Pancreas (tissue), 10 donors: ENCODE results near the gene NF1. TPM values are rescaled to one million over a fixed set of nuclear protein-coding genes. Genes with fewer than 3 reads are reported as not detected.

Experiments
- ATAC-seq, 4 donors: fragments of 200-7000 bp; cut with Tn5 transposase; one replicate each; pipeline versions ENCODE4 v1.8.0 to v1.9.1; 2020; ENCODE audit warnings: mild to moderate bottlenecking in 4 of 4, moderate library complexity in 4 of 4
- DNase-seq, 6 donors: peaks; one replicate each; pipeline ENCODE4 v3.0.0-alpha.2; 2020
- FAIRE-seq: peaks from 2 replicates; lab custom pipeline; 2012; peaks lifted over from hg19 to GRCh38; lab: Jason Lieb, UNC
- H3K27ac ChIP-seq, 4 donors: fragments of 200-600 bp; sonication (generic); 1 replicate in 3 of 4; 2 replicates in 1 of 4; pipeline versions ENCODE4 v1.5.0 to v1.8.0; 2020
- H3K27me3 ChIP-seq, 4 donors: fragments of 200-600 bp; one replicate each; pipeline ENCODE4 v1.8.0; 2021
- H3K36me3 ChIP-seq, 3 donors: fragments of 200-600 bp; sonication (generic) in 1 of 3; one replicate each; pipeline versions ENCODE4 v1.5.0 to v1.8.0; 2020 to 2021
- H3K4me1 ChIP-seq, 3 donors: fragments of 200-600 bp; one replicate each; pipeline ENCODE4 v1.8.0; 2021
- H3K4me3 ChIP-seq, 4 donors: fragments of 200-600 bp; sonication (generic) in 2 of 4; one replicate each; pipeline versions ENCODE4 v1.5.0 to v1.8.0; 2020 to 2021
- H3K9me3 ChIP-seq, 4 donors: fragments of 200-600 bp; one replicate each; pipeline ENCODE4 v1.8.0; 2021
- CTCF ChIP-seq, 4 donors: fragments of 200-600 bp; sonication (generic) in 3 of 4; IDR thresholded peaks; one replicate each; pipeline versions ENCODE4 v1.5.0 to v1.8.0; 2021; ENCODE audit warnings: antibody characterized with exemption in 4 of 4
- WGBS, 2 donors: extraction: QIAGEN DNeasy Blood & Tissue Kit; methylation state at CpG; one replicate each; pipeline ENCODE4 v1.1.7; 2013; 5-methylcytosine and 5-hydroxymethylcytosine counted together
- intact Hi-C, 3 donors: fragments of 100-400 bp; cut with DNase I; formaldehyde crosslinking; loops; one replicate each; pipeline versions ENCODE4 v1.11.1 to v1.14.2; 2022
- polyA plus RNA-seq, 2 donors: library from polyadenylated mRNA; stranded (reverse); fragments of 200-250 nt; gene quantifications; one replicate each; pipeline ENCODE4 v1.2.3, GENCODE V29; 2013
- total RNA-seq, 6 donors: library from RNA; stranded (reverse); fragmentation: NEBNext Ultra II Directional in 4 of 6; extraction: Animal tissue kit (Norgen Biotek cat#: 25700) in 4 of 6; gene quantifications; one replicate each; pipeline versions ENCODE4 v1.2.1 to v1.2.4, GENCODE V29; 2021 to 2023
- donor health status: healthy with polysubstance abuse.
- donor health status: DM: no; HTN: no; CAD: no; lungs with moderate emphysema.
- donor health status: DM: no; HTN: no; CAD: no.
- donor health status: control.
- donor health status: control.
- donor health status: Bipolar disorder and iron deficiency.
- donor health status: DM: yes; HTN: yes; CAD: no.
- donor health status: DM: no; HTN: no; CAD: no.
- donor health status: DM: no; HTN: no; CAD: no.
- donor health status: DM: yes; HTN: yes; CAD: no.

NF1 gene
- total and polyA plus RNA-seq, 8 donors, result 6.6 to 38.4 (median 27.8) TPM

- Histone ChIP-seq H3K9me3 (no peaks in the 10 kb centered on the region), H3K4me3 (peak overlapping the region; percentile 68 to 84 (median 74)), H3K4me1 (peaks cover 0 to 4% (median 0%) of the 10 kb centered on the region in 3 donors), H3K36me3 (no peaks in the 10 kb centered on the region), H3K27ac (peak overlapping the region; percentile 75 to 92 (median 84)), H3K27me3 (no peaks in the 10 kb centered on the region)
- intact Hi-C loops, result no loop called here
- WGBS, 2 donors, result 9 to 15% methylated on average over 17 of the region's 17 CpGs
- peak; percentile 4 to 16 (median 8) for ATAC-seq
- TF ChIP-seq CTCF (IDR thresholded peaks at IDR 0.05), result no peak
- no peak for FAIRE-seq
- DNase-seq, result peak in 5 of 6 donors; percentile 27 to 60 (median 48)
These were observed 744 bp upstream of the NF1 start for GRCh38 chr17:31093866-31094599.

- Histone ChIP-seq H3K27ac (peak overlapping the region; percentile 75 to 92 (median 84)), H3K36me3 (no peaks in the 10 kb centered on the region), H3K9me3 (no peaks in the 10 kb centered on the region), H3K27me3 (no peaks in the 10 kb centered on the region), H3K4me1 (peaks cover 0 to 4% (median 0%) of the 10 kb centered on the region in 3 donors), H3K4me3 (peak overlapping the region; percentile 68 to 84 (median 74))
- intact Hi-C loops, result no loop called here
- DNase-seq (peak; percentile 55 to 91 (median 72)), FAIRE-seq (no peak), ATAC-seq (peak; percentile 47 to 65 (median 58))
- TF ChIP-seq CTCF (IDR thresholded peaks at IDR 0.05), result no peak
- WGBS, 2 donors, result 1% methylated on average over 38 to 45 of the region's 45 CpGs
These were observed 694 bp downstream of the NF1 start for GRCh38 chr17:31095236-31096105.

GRCh38 chr17:31096106-31096436 lies 1.3 kb downstream of the NF1 start:
- no peaks in the 10 kb centered on the region for H3K36me3 ChIP-seq
- no peaks in the 10 kb centered on the region for H3K27me3 ChIP-seq
- no peaks in the 10 kb centered on the region for H3K9me3 ChIP-seq
- peaks cover 0 to 4% (median 0%) of the 10 kb centered on the region in 3 donors for H3K4me1 ChIP-seq
- TF ChIP-seq CTCF (IDR thresholded peaks at IDR 0.05), result no peak
- ATAC-seq (no peak), DNase-seq (no peak), FAIRE-seq (no peak)
- 4 to 6% methylated on average over 5 of the region's 5 CpGs for WGBS, 2 donors
- peak overlapping the region in 2 of 4 donors; percentile 85 to 92 for H3K27ac ChIP-seq
- H3K4me3 ChIP-seq, result peak overlapping the region in 3 of 4 donors; percentile 68 to 79 (median 70)
- intact Hi-C loops, result no loop called here

- no peak for TF ChIP-seq CTCF (IDR thresholded peaks at IDR 0.05)
- WGBS, 2 donors, result 79 to 80% methylated on average over 3 of the region's 3 CpGs
These were observed 4.2 kb downstream of the NF1 start for GRCh38 chr17:31099016-31099415.

More at GRCh38 chr17:31099016-31099415, 4.2 kb downstream of the NF1 start:
- Histone ChIP-seq H3K4me1 (peaks cover 0 to 8% (median 2%) of the 10 kb centered on the region in 3 donors), H3K9me3 (no peaks in the 10 kb centered on the region), H3K4me3 (no peak overlapping the region), H3K27me3 (no peaks in the 10 kb centered on the region), H3K36me3 (no peaks in the 10 kb centered on the region), H3K27ac (no peak overlapping the region)
- ATAC-seq (no peak), FAIRE-seq (no peak), DNase-seq (no peak)
- intact Hi-C loops, result no loop called here
